OCI-LY1 (cell line): ENCODE data around the gene UNC5CL.
A peak's percentile ranks its signal among the peaks of the same experiment; 100 is the strongest.

ENCODE experiments used
- H2AFZ ChIP-seq: fragments of 200-600 bp; sonication (generic), shearing (Covaris generic); 2 replicates; pipeline ENCODE4 v1.6.0; 2014; ENCODE audit warnings: antibody characterized with exemption, mild to moderate bottlenecking, low read length
- H3F3A ChIP-seq: fragments of 200-600 bp; sonication (generic), shearing (Covaris generic); 2 replicates; pipeline ENCODE4 v1.6.0; 2014; ENCODE audit warnings: mild to moderate bottlenecking, antibody characterized with exemption, low read length, moderate library complexity; ENCODE audit not compliant: insufficient read depth
- H3K27ac ChIP-seq: fragments of 200-600 bp; sonication (generic); 2 replicates; pipeline ENCODE4 v1.5.1; 2014; ENCODE audit warnings: low read length, mixed run types, mild to moderate bottlenecking, low read depth; ENCODE audit not compliant: poor library complexity, severe bottlenecking
- H3K27me3 ChIP-seq: fragments of 200-600 bp; sonication (generic); 2 replicates; pipeline ENCODE4 v1.6.0; 2014; ENCODE audit warnings: antibody characterized with exemption, mild to moderate bottlenecking, low read length, moderate library complexity; ENCODE audit not compliant: insufficient read depth
- H3K36me3 ChIP-seq: fragments of 200-600 bp; sonication (generic); 2 replicates; pipeline ENCODE4 v1.6.1; 2014; ENCODE audit warnings: mild to moderate bottlenecking, antibody characterized with exemption, low read length, moderate library complexity, mixed read lengths; ENCODE audit not compliant: insufficient read depth
- H3K4me1 ChIP-seq: fragments of 200-600 bp; sonication (generic); 2 replicates; pipeline ENCODE4 v1.5.1; 2014; ENCODE audit warnings: mild to moderate bottlenecking, low read length, moderate library complexity; ENCODE audit not compliant: insufficient read depth, severe bottlenecking
- H3K4me2 ChIP-seq: fragments of 200-600 bp; sonication (generic), shearing (Covaris generic); 2 replicates; pipeline ENCODE4 v1.6.1; 2014; ENCODE audit warnings: low read length
- H3K4me3 ChIP-seq: fragments of 200-600 bp; sonication (generic); 2 replicates; pipeline ENCODE4 v1.5.1; 2014; ENCODE audit warnings: low read length, low read depth, mild to moderate bottlenecking, mixed read lengths; ENCODE audit not compliant: poor library complexity, severe bottlenecking
- H3K79me2 ChIP-seq: fragments of 200-600 bp; shearing (Covaris generic); 2 replicates; pipeline ENCODE4 v1.6.1; 2016; ENCODE audit warnings: mixed run types, low read length, mixed read lengths; ENCODE audit not compliant: insufficient read depth
- H3K9ac ChIP-seq: fragments of 200-600 bp; sonication (generic), shearing (Covaris generic); 2 replicates; pipeline ENCODE4 v1.6.1; 2014; ENCODE audit warnings: mild to moderate bottlenecking, low read length, mixed read lengths
- H3K9me2 ChIP-seq: fragments of 200-600 bp; sonication (generic), shearing (Covaris generic); 2 replicates; pipeline ENCODE4 v1.6.1; 2014; ENCODE audit warnings: low read depth, mild to moderate bottlenecking, low read length, mixed read lengths
- H3K9me3 ChIP-seq: fragments of 200-600 bp; shearing (Covaris generic); 2 replicates; pipeline ENCODE4 v1.6.1; 2014; ENCODE audit warnings: low read length, mixed read lengths
- H4K20me1 ChIP-seq: fragments of 200-600 bp; sonication (generic), shearing (Covaris generic); 2 replicates; pipeline ENCODE4 v1.6.0; 2016; ENCODE audit warnings: mild to moderate bottlenecking, low read length; ENCODE audit not compliant: insufficient read depth
- CTCF ChIP-seq: fragments of 200-600 bp; sonication (generic), shearing (Covaris generic); IDR thresholded peaks from 2 replicates; pipeline ENCODE4 v1.5.1; 2017; ENCODE audit warnings: mild to moderate bottlenecking, antibody characterized with exemption, low read length, moderate library complexity, mixed read lengths
- EZH2 ChIP-seq: fragments of 200-600 bp; sonication (generic), shearing (Covaris generic); IDR thresholded peaks from 2 replicates; pipeline ENCODE4 v1.8.0; 2017; ENCODE audit warnings: borderline replicate concordance, mixed run types, mild to moderate bottlenecking, antibody characterized with exemption, low read length, moderate library complexity, mixed read lengths

The UNC5CL gene

DNA sequence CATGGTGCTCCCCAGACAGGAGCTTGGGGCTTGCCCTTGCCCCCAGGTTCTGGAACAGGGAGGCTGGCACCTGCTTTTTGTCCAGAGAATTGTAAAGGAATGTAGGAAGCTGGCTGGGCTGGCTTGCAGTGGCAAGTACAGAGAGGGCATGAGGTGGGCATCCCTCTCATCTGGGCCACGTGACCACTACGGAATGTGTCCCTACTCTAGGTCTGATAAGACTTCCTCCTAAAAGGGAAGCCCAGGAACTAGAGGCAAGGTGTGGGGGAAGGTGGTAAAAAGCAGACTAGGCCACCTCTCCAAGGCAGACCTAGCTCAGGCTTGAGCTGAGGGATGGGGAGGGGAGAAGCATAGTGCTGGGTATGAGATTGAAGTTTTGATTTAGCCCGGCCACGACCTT is 38.8 kb downstream of the UNC5CL start:
- no peak for TF ChIP-seq EZH2
- no peak for TF ChIP-seq CTCF

DNA sequence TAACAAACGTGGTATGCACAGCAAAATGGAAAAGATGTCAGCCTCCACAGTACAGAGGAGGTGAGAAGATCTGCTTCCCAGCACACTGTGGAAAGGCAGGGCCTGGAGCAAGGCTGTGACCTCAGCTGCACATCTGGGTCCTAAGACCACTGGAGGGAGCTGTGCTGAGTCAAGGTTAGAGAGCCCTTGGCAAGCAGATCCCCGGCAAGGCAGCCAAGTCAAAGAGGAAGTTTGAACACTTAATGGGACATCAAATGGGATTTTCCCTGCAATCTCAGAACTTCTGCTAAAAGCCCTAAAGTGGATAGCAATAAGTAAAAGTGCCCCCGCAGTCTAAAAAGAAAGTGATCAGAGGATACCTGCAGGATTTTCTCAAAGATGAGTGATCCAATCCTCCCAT is 39.5 kb downstream of the UNC5CL start:
- H3K4me2 ChIP-seq, result no peak overlapping the region
- no peak overlapping the region for H2AFZ ChIP-seq
- no peak overlapping the region for H3K27ac ChIP-seq
- no peaks in the 10 kb centered on the region for H3F3A ChIP-seq
- H3K9me3 ChIP-seq, result no peaks in the 10 kb centered on the region
- H3K79me2 ChIP-seq, result no peaks in the 10 kb centered on the region
- H3K27me3 ChIP-seq, result no peaks in the 10 kb centered on the region; the same call in 1 of the 2 replicates
- no peaks in the 10 kb centered on the region for H3K36me3 ChIP-seq
- no peak overlapping the region for H3K9ac ChIP-seq
- H3K4me3 ChIP-seq, result no peak overlapping the region
- no peaks in the 10 kb centered on the region for H3K4me1 ChIP-seq
- H4K20me1 ChIP-seq, result no peaks in the 10 kb centered on the region
- H3K9me2 ChIP-seq, result no peaks in the 10 kb centered on the region
- no peak for TF ChIP-seq EZH2
- TF ChIP-seq CTCF, result peak; percentile 54; the same call in 1 of the 2 replicates

More for the DNA sequence above, 38.8 kb downstream of the UNC5CL start:
- H3K9me3 ChIP-seq, result no peaks in the 10 kb centered on the region
- H3K27me3 ChIP-seq, result no peaks in the 10 kb centered on the region; the same call in 1 of the 2 replicates
- no peak overlapping the region for H2AFZ ChIP-seq
- H3F3A ChIP-seq, result no peaks in the 10 kb centered on the region
- H3K4me2 ChIP-seq, result no peak overlapping the region
- H3K9me2 ChIP-seq, result no peaks in the 10 kb centered on the region
- no peaks in the 10 kb centered on the region for H3K79me2 ChIP-seq
- no peak overlapping the region for H3K9ac ChIP-seq
- H3K4me3 ChIP-seq, result no peak overlapping the region
- no peak overlapping the region for H3K27ac ChIP-seq
- H4K20me1 ChIP-seq, result no peaks in the 10 kb centered on the region
- no peaks in the 10 kb centered on the region for H3K4me1 ChIP-seq
- H3K36me3 ChIP-seq, result no peaks in the 10 kb centered on the region

GRCh38 chr6:40998661-40999060 is 40.4 kb downstream of the UNC5CL start:
- Histone ChIP-seq H3K27ac (no peak overlapping the region), H3F3A (no peaks in the 10 kb centered on the region), H4K20me1 (no peaks in the 10 kb centered on the region), H2AFZ (no peak overlapping the region), H3K36me3 (no peaks in the 10 kb centered on the region), H3K27me3 (no peaks in the 10 kb centered on the region; the same call in 1 of the 2 replicates), H3K4me2 (no peak overlapping the region), H3K9me2 (no peaks in the 10 kb centered on the region), H3K9ac (no peak overlapping the region), H3K79me2 (no peaks in the 10 kb centered on the region), H3K9me3 (no peaks in the 10 kb centered on the region), H3K4me3 (no peak overlapping the region), H3K4me1 (no peaks in the 10 kb centered on the region)
- TF ChIP-seq CTCF (no peak), EZH2 (no peak)
